HEK293 (cell line): Measurements from ENCODE around the gene RIMS1.

Experiments
- HOXC10 ChIP-seq: sonication (generic); formaldehyde crosslinking; IDR thresholded peaks from 2 replicates; pipeline ENCODE4 v1.8.1; 2023; ENCODE audit warnings: mild to moderate bottlenecking, missing genetic modification reagents
- OSR2 ChIP-seq: fragments of 450-650 bp; formaldehyde crosslinking; IDR thresholded peaks from 2 replicates; pipeline ENCODE4 v1.5.1; 2016; ENCODE audit warnings: missing biosample characterization, missing genetic modification characterization
- ZBTB48 ChIP-seq: fragments of 450-650 bp; formaldehyde crosslinking; IDR thresholded peaks from 2 replicates; pipeline ENCODE4 v1.5.1; 2016; ENCODE audit warnings: missing biosample characterization, missing genetic modification characterization
- ZNF114 ChIP-seq: fragments of 450-650 bp; formaldehyde crosslinking; IDR thresholded peaks from 2 replicates; pipeline ENCODE4 v1.5.0; 2017; ENCODE audit warnings: missing biosample characterization, missing genetic modification characterization
- ZNF184 ChIP-seq: fragments of 450-650 bp; IDR thresholded peaks from 2 replicates; pipeline ENCODE4 v1.5.1; 2018; ENCODE audit warnings: missing biosample characterization, mild to moderate bottlenecking, missing genetic modification characterization
- ZNF341 ChIP-seq: fragments of 450-650 bp; formaldehyde crosslinking; IDR thresholded peaks from 2 replicates; pipeline ENCODE4; 2016; ENCODE audit warnings: low read depth, missing biosample characterization, missing genetic modification characterization
- ZNF354C ChIP-seq: fragments of 450-650 bp; formaldehyde crosslinking; IDR thresholded peaks from 2 replicates; pipeline ENCODE4 v1.5.1; 2016; ENCODE audit warnings: missing biosample characterization, missing genetic modification characterization, low read depth, borderline replicate concordance
- ZNF549 ChIP-seq: fragments of 450-650 bp; IDR thresholded peaks from 2 replicates; pipeline ENCODE4 v1.5.1; 2018; ENCODE audit warnings: missing biosample characterization, missing genetic modification characterization, mild to moderate bottlenecking, inconsistent platforms, moderate library complexity
- TF ChIP-seq, protein P1 (sequence below): fragments of 450-650 bp; formaldehyde crosslinking; IDR thresholded peaks from 2 replicates; pipeline ENCODE4 v1.5.1; 2016; ENCODE audit warnings: missing biosample characterization, missing genetic modification characterization

DNA sequence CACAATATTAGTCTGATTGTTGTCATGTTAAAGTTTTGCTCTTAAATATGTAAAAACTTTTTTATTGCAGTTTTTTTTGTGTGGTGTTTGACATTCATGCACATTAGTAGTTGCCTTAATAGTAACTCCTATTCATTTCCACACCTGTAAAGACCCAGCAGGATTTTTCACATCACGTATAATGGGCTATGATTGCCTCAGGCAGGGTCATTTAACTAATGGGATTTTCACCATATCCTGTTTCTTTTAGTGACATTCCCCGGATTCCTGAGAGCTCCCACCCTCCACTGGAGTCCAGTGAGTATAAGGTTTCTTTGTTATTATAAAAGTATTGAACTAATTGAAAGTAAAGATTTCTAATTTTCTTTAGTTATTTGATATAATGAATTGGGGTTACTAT is 359.2 kb downstream of the RIMS1 start:
- TF ChIP-seq, protein P1, sequence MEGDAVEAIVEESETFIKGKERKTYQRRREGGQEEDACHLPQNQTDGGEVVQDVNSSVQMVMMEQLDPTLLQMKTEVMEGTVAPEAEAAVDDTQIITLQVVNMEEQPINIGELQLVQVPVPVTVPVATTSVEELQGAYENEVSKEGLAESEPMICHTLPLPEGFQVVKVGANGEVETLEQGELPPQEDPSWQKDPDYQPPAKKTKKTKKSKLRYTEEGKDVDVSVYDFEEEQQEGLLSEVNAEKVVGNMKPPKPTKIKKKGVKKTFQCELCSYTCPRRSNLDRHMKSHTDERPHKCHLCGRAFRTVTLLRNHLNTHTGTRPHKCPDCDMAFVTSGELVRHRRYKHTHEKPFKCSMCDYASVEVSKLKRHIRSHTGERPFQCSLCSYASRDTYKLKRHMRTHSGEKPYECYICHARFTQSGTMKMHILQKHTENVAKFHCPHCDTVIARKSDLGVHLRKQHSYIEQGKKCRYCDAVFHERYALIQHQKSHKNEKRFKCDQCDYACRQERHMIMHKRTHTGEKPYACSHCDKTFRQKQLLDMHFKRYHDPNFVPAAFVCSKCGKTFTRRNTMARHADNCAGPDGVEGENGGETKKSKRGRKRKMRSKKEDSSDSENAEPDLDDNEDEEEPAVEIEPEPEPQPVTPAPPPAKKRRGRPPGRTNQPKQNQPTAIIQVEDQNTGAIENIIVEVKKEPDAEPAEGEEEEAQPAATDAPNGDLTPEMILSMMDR (tag by site-specific recombination): no peak
- TF ChIP-seq ZNF341 (tag by site-specific recombination): no peak
- no peak for TF ChIP-seq ZNF114 (tag by site-specific recombination)
- no peak for TF ChIP-seq OSR2 (tag by site-specific recombination)
- TF ChIP-seq HOXC10 (CRISPR knock-in tag): no peak
- no peak for TF ChIP-seq ZBTB48 (tag by site-specific recombination)
- no peak for TF ChIP-seq ZNF549 (tag by site-specific recombination)
- TF ChIP-seq ZNF354C (tag by site-specific recombination): no peak
- TF ChIP-seq ZNF184 (tag by site-specific recombination): no peak
